Endothelial cell of umbilical vein (primary cell): ENCODE results near the gene UBE3D. TPM values are rescaled to one million over a fixed set of nuclear protein-coding genes. Genes with fewer than 3 reads are reported as not detected.

ENCODE experiments used
- BruUV-seq: library from RNA; stranded (reverse); fragments of 400-500 nt; replicated peaks from 2 replicates; lab custom pipeline; 2021; lab: Mats Ljungman, UMichigan
- CTCF ChIA-PET: fragments of 300-600, 350-600 bp; sonication (Branson Sonifier 250); formaldehyde crosslinking; loops from one replicate; lab custom pipeline; 2021; ENCODE audit warnings: antibody characterized with exemption, inconsistent platforms; lab: Charles Lee
- POLR2A ChIA-PET: fragments of 300-600, 350-600 bp; sonication (Branson Sonifier 250); formaldehyde crosslinking; loops from one replicate; lab custom pipeline; 2021; ENCODE audit warnings: antibody characterized with exemption, inconsistent platforms; lab: Charles Lee
- DNase-seq: peaks from one replicate; pipeline ENCODE4 v3.0.0-alpha.2; 2011; ENCODE audit warnings: low read depth, low spot score
- FAIRE-seq: peaks from 2 replicates; lab custom pipeline; 2011; peaks lifted over from hg19 to GRCh38; lab: Jason Lieb, UNC
- H2AFZ ChIP-seq: 2 replicates; pipeline ENCODE4 v1.6.0; 2012; ENCODE audit warnings: low read depth, low read length, control low read depth, inconsistent platforms
- H3K27ac ChIP-seq: 2 replicates; pipeline ENCODE4 v1.5.1; 2011; ENCODE audit warnings: low read depth, mild to moderate bottlenecking, control low read depth, low read length, moderate library complexity; ENCODE audit not compliant: insufficient read depth
- H3K27me3 ChIP-seq, 2 experiments: 2 replicates each; pipeline versions ENCODE4 v1.6.0 to v1.6.1; 2011; ENCODE audit warnings: low read length in 2 of 2, mixed read lengths in 1 of 2; ENCODE audit not compliant: control insufficient read depth in 2 of 2, insufficient read depth in 2 of 2
- H3K36me3 ChIP-seq, 2 experiments: 2 replicates in 1 of 2; 3 replicates in 1 of 2; pipeline ENCODE4 v1.5.1; 2011; ENCODE audit warnings: low read length in 2 of 2, mild to moderate bottlenecking in 1 of 2, moderate library complexity in 1 of 2; ENCODE audit not compliant: control insufficient read depth in 2 of 2, insufficient read depth in 2 of 2; ENCODE audit errors: extremely low read depth in 1 of 2
- H3K4me1 ChIP-seq: 3 replicates; pipeline ENCODE4 v1.5.1; 2011; ENCODE audit warnings: mild to moderate bottlenecking, low read length; ENCODE audit not compliant: control insufficient read depth, insufficient read depth; ENCODE audit errors: extremely low read depth
- H3K4me2 ChIP-seq: 2 replicates; pipeline ENCODE4 v1.6.1; 2011; ENCODE audit warnings: low read length, control low read depth, mixed read lengths; ENCODE audit not compliant: insufficient read depth
- H3K4me3 ChIP-seq, 3 experiments: fragments of 200-600 bp in 1 of 3; sonication (generic), shearing (Covaris generic) in 1 of 3; replicated peaks in 1 of 3; 2 replicates each; pipeline ENCODE4 v1.5.1; 2011 to 2016; ENCODE audit warnings: control low read depth in 3 of 3, low read length in 3 of 3, mild to moderate bottlenecking in 2 of 3, inconsistent platforms in 1 of 3, low read depth in 1 of 3, moderate library complexity in 1 of 3; ENCODE audit not compliant: insufficient read depth in 1 of 3
- H3K79me2 ChIP-seq: 2 replicates; pipeline ENCODE4 v1.6.0; 2012; ENCODE audit warnings: low read length, inconsistent platforms; ENCODE audit not compliant: control insufficient read depth, insufficient read depth
- H3K9ac ChIP-seq: replicated peaks from 2 replicates; pipeline ENCODE3; 2011; ENCODE audit warnings: low read length, control low read depth; ENCODE audit not compliant: insufficient read depth; ENCODE audit errors: extremely low read depth
- H3K9me1 ChIP-seq: replicated peaks from 3 replicates; pipeline ENCODE4 v1.6.0; 2011; ENCODE audit warnings: mild to moderate bottlenecking, low read length; ENCODE audit not compliant: control insufficient read depth, insufficient read depth; ENCODE audit errors: extremely low read depth
- H3K9me3 ChIP-seq: replicated peaks from 2 replicates; pipeline ENCODE4 v1.5.1; 2012; ENCODE audit warnings: low read length, inconsistent platforms; ENCODE audit not compliant: control insufficient read depth, insufficient read depth
- H4K20me1 ChIP-seq: replicated peaks from 2 replicates; pipeline ENCODE3; 2011; ENCODE audit warnings: mild to moderate bottlenecking, low read length; ENCODE audit not compliant: control insufficient read depth, insufficient read depth; ENCODE audit errors: extremely low read depth
- EZH2 ChIP-seq: IDR thresholded peaks from 2 replicates; pipeline ENCODE4 v1.6.1; 2012; ENCODE audit warnings: borderline replicate concordance, low read depth, mild to moderate bottlenecking, moderate library complexity, low read length, inconsistent platforms; ENCODE audit not compliant: severe bottlenecking
- FOS ChIP-seq: IDR thresholded peaks from 2 replicates; pipeline ENCODE4 v1.6.1; 2011; ENCODE audit warnings: mild to moderate bottlenecking, low read length, moderate library complexity, borderline replicate concordance; ENCODE audit not compliant: insufficient read depth
- GATA2 ChIP-seq: IDR thresholded peaks from 2 replicates; pipeline ENCODE4 v1.7.0; 2011; ENCODE audit warnings: low read depth, mild to moderate bottlenecking, moderate library complexity, mixed read lengths, low read length; ENCODE audit not compliant: insufficient read length, insufficient read depth
- JUN ChIP-seq: IDR thresholded peaks from 2 replicates; pipeline ENCODE4 v1.6.1; 2011; ENCODE audit warnings: borderline replicate concordance, low read depth; ENCODE audit not compliant: insufficient read length, insufficient read depth
- MYC ChIP-seq: IDR thresholded peaks from one replicate; pipeline ENCODE4 v1.6.1; 2011; ENCODE audit warnings: mild to moderate bottlenecking, low read depth, low read length
- POLR2A ChIP-seq: IDR thresholded peaks from 2 replicates; pipeline ENCODE4 v1.6.1; 2012; ENCODE audit warnings: low read depth, mild to moderate bottlenecking, control low read depth, low read length
- POLR2AphosphoS5 ChIP-seq: IDR thresholded peaks from 2 replicates; pipeline ENCODE4 v1.6.1; 2012; ENCODE audit warnings: low read depth, mild to moderate bottlenecking, control low read depth, low read length, moderate library complexity; ENCODE audit not compliant: insufficient read depth
- dilution Hi-C: fragments of 300-500 bp; cut with MboI; formaldehyde crosslinking; loops from one replicate; pipeline ENCODE4 v1.15.0; 2019; ENCODE audit warnings: low sequenced_read_pairs; ENCODE audit not compliant: extremely low pct_ligation_motif_present
- intact Hi-C: fragments of 100-400 bp; cut with micrococcal nuclease; formaldehyde crosslinking; loops from one replicate; pipeline ENCODE4 v1.10.0; 2022
- polyA plus RNA-seq, 4 experiments: library from polyadenylated mRNA; depleted of rRNA in 3 of 4; stranded (reverse) in 3 of 4; unstranded in 1 of 4; fragments of >200 nt; gene quantifications; 2 replicates each; pipeline versions ENCODE4 v1.2.1 to v1.2.3, GENCODE V29; 2011 to 2012; ENCODE audit warnings: missing spikeins in 1 of 4
- total RNA-seq: library from RNA; stranded (reverse); gene quantifications from 2 replicates; pipeline ENCODE4 v1.2.3, GENCODE V29; 2021
- TF ChIP-seq, protein P1 (sequence below): IDR thresholded peaks from 2 replicates; pipeline ENCODE4 v1.6.1; 2011; ENCODE audit not compliant: insufficient read depth, insufficient read length
- TF ChIP-seq, protein P2 (sequence below), 2 donors: IDR thresholded peaks; 1 replicate in 1 of 2; 2 replicates in 1 of 2; pipeline ENCODE4 v1.5.1; 2011; ENCODE audit warnings: low read length in 2 of 2, mild to moderate bottlenecking in 2 of 2, moderate library complexity in 2 of 2, control low read depth in 1 of 2, inconsistent platforms in 1 of 2, low read depth in 1 of 2; ENCODE audit not compliant: insufficient read depth in 1 of 2; ENCODE audit errors: extremely low read depth in 1 of 2

The UBE3D gene
- total and polyA plus RNA-seq, 2 donors (not counting 3 experiments of a cell fraction or from before 2014, with no cell fraction given), result 1.9 to 6.2 TPM

DNA sequence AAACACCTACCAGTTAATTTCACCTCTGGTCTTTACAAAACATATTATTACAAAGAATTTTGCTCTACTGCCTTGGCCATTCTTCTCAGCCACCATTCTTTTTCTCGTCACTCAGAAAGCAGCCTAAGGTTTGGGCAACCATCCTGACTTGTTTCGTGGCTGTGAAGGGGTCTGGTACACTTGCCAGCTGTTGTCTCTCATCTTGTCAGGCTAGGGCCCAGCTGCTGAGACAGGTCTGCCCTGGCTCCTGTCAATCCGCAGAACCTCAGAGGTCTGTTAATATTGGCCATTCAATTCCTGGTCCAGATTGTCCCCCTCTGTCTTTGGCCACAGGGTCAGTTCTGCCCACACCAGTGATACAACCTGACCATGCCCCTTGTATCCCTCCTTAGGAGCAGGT is 197.7 kb downstream of the UBE3D start:
- FAIRE-seq (no peak), DNase-seq (no peak)
- Histone ChIP-seq H3K4me2 (no peak overlapping the region), H3K4me3 (no peak overlapping the region), H3K27me3 (no peaks in the 10 kb centered on the region), H3K9me3 (no peaks in the 10 kb centered on the region), H4K20me1 (no peaks in the 10 kb centered on the region), H3K9me1 (no peaks in the 10 kb centered on the region), H3K4me1 (peaks cover under 1% of the 10 kb centered on the region), H2AFZ (no peak overlapping the region), H3K79me2 (no peaks in the 10 kb centered on the region), H3K9ac (no peak overlapping the region), H3K27ac (no peak overlapping the region), H3K36me3 (no peaks in the 10 kb centered on the region)
- dilution Hi-C loops (no loop called here), intact Hi-C loops (no loop called here)
- ChIA-PET CTCF (interaction anchor here (1.0 kb wide), 2 partner anchors 11 to 61 kb away, joined by 3 read pairs; no protein-coding TSS in a partner anchor), POLR2A (no interaction called here)
- BruUV-seq, result no TSS peak
- TF ChIP-seq GATA2, result no peak
- TF ChIP-seq MYC, result no peak
- TF ChIP-seq EZH2, result no peak
- no peak for TF ChIP-seq FOS
- no peak for TF ChIP-seq POLR2AphosphoS5
- TF ChIP-seq, protein P1, sequence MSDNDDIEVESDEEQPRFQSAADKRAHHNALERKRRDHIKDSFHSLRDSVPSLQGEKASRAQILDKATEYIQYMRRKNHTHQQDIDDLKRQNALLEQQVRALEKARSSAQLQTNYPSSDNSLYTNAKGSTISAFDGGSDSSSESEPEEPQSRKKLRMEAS, result no peak
- TF ChIP-seq, protein P2, sequence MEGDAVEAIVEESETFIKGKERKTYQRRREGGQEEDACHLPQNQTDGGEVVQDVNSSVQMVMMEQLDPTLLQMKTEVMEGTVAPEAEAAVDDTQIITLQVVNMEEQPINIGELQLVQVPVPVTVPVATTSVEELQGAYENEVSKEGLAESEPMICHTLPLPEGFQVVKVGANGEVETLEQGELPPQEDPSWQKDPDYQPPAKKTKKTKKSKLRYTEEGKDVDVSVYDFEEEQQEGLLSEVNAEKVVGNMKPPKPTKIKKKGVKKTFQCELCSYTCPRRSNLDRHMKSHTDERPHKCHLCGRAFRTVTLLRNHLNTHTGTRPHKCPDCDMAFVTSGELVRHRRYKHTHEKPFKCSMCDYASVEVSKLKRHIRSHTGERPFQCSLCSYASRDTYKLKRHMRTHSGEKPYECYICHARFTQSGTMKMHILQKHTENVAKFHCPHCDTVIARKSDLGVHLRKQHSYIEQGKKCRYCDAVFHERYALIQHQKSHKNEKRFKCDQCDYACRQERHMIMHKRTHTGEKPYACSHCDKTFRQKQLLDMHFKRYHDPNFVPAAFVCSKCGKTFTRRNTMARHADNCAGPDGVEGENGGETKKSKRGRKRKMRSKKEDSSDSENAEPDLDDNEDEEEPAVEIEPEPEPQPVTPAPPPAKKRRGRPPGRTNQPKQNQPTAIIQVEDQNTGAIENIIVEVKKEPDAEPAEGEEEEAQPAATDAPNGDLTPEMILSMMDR (IDR thresholded peaks at IDR 0.05; ENCODE audit: extremely low read depth in 1 of 2, insufficient read depth in 1 of 2, low read depth in 1 of 2, low read length in 2 of 2), result no peak
- no peak for TF ChIP-seq POLR2A
- no peak for TF ChIP-seq JUN
